ENCODE data around the gene ZSCAN1.

Gene ZSCAN1

GRCh38 chr19:58021541-58022282 is 12.1 kb upstream of the ZSCAN1 start:
- Mint-ChIP-seq H3K36me3 (ENCODE audit: low read depth) (peaks cover 17% of the 10 kb centered on the region), H3K4me1 (ENCODE audit: low read depth) (no peaks in the 10 kb centered on the region), H3K4me3 (no peak overlapping the region), H3K27ac (no peak overlapping the region), H3K9me3 (peaks cover 33% of the 10 kb centered on the region), H3K27me3 (peaks cover 10% of the 10 kb centered on the region)
- peak; percentile 38 for DNase-seq

- no peak for DNase-seq
- H3K9me3 Mint-ChIP-seq: peaks cover 28% of the 10 kb centered on the region
- no peaks in the 10 kb centered on the region for H3K4me1 Mint-ChIP-seq (ENCODE audit: low read depth)
- no peak overlapping the region for H3K27ac Mint-ChIP-seq
- H3K4me3 Mint-ChIP-seq: no peak overlapping the region
- H3K36me3 Mint-ChIP-seq (ENCODE audit: low read depth): peaks cover 13% of the 10 kb centered on the region
- H3K27me3 Mint-ChIP-seq: peaks cover 5% of the 10 kb centered on the region
These were observed 11.6 kb upstream of the ZSCAN1 start for GRCh38 chr19:58022283-58022660.

- no peak overlapping the region for H3K27ac Mint-ChIP-seq
- H3K27me3 Mint-ChIP-seq: no peaks in the 10 kb centered on the region
- peaks cover 32% of the 10 kb centered on the region for H3K9me3 Mint-ChIP-seq
- no peak for DNase-seq
- H3K4me3 Mint-ChIP-seq: no peak overlapping the region
- no peaks in the 10 kb centered on the region for H3K4me1 Mint-ChIP-seq (ENCODE audit: low read depth)
- peaks cover 14% of the 10 kb centered on the region for H3K36me3 Mint-ChIP-seq (ENCODE audit: low read depth)
These were observed 9.2 kb upstream of the ZSCAN1 start for GRCh38 chr19:58024661-58025060.

DNA sequence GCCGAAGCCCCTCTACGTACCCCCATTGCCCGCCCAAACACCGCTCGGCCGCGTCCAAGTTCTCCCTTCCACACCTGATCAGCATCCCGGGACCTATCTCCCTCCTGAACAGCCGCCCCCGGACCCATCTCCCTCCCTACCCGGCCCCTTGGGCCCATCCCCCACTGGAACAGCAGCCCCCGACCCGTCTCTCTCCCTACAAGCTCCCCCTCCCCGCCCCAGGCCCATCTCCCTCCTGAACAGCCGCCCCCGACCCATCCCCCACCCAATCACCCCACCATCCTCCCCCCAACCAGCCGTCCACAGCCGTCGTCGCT is 610 bp downstream of the ZSCAN1 start:
- H3K27ac Mint-ChIP-seq: no peak overlapping the region
- H3K4me1 Mint-ChIP-seq (ENCODE audit: low read depth): peaks cover 3% of the 10 kb centered on the region
- H3K9me3 Mint-ChIP-seq: peaks cover 34% of the 10 kb centered on the region
- DNase-seq: no peak
- H3K4me3 Mint-ChIP-seq: no peak overlapping the region
- peaks cover 23% of the 10 kb centered on the region for H3K36me3 Mint-ChIP-seq (ENCODE audit: low read depth)
- peaks cover 29% of the 10 kb centered on the region for H3K27me3 Mint-ChIP-seq

GRCh38 chr19:58035863-58036262 is 2.0 kb downstream of the ZSCAN1 start:
- Mint-ChIP-seq H3K27me3 (peaks cover 29% of the 10 kb centered on the region), H3K9me3 (peaks cover 36% of the 10 kb centered on the region), H3K4me3 (no peak overlapping the region), H3K4me1 (ENCODE audit: low read depth) (peaks cover 3% of the 10 kb centered on the region), H3K27ac (no peak overlapping the region), H3K36me3 (ENCODE audit: low read depth) (peaks cover 26% of the 10 kb centered on the region)
- no peak for DNase-seq

DNA sequence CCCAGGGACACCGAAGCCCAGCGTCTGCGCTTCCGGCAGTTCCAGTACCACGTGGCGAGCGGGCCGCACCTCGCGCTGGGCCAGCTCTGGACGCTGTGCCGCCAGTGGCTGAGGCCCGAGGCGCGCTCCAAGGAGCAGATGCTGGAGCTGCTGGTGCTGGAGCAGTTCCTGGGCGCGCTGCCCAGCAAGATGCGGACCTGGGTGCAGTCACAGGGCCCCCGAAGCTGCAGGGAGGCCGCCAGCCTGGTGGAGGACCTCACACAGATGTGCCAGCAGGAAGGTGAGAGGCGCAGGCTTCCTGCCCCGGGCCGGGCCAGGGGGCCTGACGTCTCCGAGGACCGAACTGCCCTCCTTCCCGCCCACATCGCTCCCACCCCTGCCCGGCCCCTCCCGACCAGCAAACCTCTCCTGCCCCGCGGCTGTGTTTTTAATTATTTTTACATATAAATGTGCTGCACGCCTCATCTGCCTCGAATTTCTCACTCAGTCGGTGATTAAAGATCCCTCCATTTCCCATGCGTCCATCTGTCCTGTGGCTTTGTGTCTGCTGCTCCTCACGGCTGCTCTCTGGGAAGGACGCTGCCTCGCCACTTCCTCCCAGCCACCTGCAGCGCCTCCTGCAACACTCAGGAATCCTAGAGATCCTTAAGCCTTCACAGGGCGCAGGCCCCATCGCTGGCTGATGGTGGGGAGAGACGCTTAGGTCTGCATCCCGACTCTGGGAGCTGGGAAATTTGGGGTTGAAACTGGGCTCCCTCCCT is 4.3 kb downstream of the ZSCAN1 start:
- no peak overlapping the region for H3K4me3 Mint-ChIP-seq
- peaks cover 20% of the 10 kb centered on the region for H3K27me3 Mint-ChIP-seq
- peaks cover 44% of the 10 kb centered on the region for H3K9me3 Mint-ChIP-seq
- peaks cover 3% of the 10 kb centered on the region for H3K4me1 Mint-ChIP-seq (ENCODE audit: low read depth)
- peaks cover 37% of the 10 kb centered on the region for H3K36me3 Mint-ChIP-seq (ENCODE audit: low read depth)
- H3K27ac Mint-ChIP-seq: no peak overlapping the region
- DNase-seq: no peak

DNA sequence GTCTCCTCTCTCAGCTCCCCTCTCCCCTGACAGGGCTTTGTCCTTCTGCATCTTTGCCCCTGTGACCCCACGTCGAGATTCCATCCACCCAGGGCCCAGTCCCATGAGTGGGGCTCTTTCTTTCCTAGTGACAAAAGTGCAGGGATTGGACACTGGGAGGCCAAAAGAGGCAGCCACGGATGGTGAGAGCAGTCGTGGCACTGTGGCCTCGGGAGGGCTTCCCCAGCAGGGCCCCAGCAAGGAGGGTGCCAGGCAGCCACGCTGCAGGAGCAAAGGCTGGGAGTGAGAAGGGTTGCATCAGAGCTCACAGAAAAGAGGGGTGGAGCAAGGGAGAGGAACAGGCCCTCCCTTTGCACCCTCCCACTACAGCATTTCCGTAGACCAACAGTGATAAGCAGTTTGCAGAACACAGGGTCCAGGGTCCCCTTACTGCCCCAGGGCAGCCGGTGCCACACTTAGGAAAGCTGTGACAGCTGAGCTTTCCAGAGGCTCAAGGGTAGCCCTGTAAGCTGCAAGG is 4.9 kb downstream of the ZSCAN1 start:
- Mint-ChIP-seq H3K27ac (no peak overlapping the region), H3K9me3 (peaks cover 49% of the 10 kb centered on the region), H3K27me3 (peaks cover 20% of the 10 kb centered on the region)

GRCh38 chr19:58040751-58041525 is 7.1 kb downstream of the ZSCAN1 start:
- Mint-ChIP-seq H3K27me3 (peaks cover 8% of the 10 kb centered on the region), H3K4me3 (no peak overlapping the region), H3K4me1 (ENCODE audit: low read depth) (no peaks in the 10 kb centered on the region), H3K9me3 (peaks cover 46% of the 10 kb centered on the region), H3K36me3 (ENCODE audit: low read depth) (peaks cover 27% of the 10 kb centered on the region), H3K27ac (no peak overlapping the region)
- DNase-seq: no peak

More for the DNA sequence above, 4.9 kb downstream of the ZSCAN1 start:
- Mint-ChIP-seq H3K36me3 (ENCODE audit: low read depth) (peaks cover 39% of the 10 kb centered on the region), H3K4me1 (ENCODE audit: low read depth) (peaks cover 3% of the 10 kb centered on the region), H3K4me3 (no peak overlapping the region)
- DNase-seq: no peak

DNA sequence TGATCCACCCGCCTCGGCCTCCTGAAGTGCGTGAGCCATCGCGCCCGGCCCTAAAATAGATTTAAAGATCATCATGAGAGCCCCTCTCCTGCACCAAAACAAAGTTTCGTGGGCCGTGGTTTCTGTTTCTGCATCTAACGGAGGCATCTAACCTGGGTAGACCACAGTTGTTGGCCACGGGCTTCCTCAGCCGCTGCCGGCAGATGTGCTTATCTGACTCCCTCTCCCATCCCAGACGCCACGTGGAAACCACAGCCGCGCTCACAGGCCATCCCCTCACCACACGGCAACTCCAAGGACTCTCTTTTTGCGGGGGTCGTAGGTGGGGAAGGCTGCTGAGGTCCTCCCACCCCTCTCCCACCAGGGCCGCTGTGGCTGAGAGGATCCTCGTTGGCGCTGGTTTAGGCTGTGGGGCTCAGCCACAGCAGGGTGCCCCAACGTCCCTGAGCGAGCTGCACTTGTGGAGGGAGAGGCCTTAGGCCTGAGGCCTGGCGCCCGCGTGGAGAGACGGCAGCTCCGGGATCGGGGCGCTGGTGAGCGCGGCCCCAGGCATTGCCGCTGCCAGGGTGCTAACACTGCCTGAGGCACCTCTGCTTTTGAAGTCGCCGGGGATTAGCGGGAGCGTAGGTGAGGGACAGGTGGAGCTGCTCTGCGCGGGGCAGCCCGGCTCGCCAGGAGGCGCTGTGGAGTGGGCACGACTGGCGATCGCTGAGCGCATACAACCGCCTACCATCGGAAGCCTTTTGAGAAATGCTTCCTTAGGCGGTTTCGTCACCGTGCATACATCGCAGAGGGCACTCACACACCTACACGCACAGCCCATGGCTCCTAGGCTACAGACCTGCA is 8.9 kb downstream of the ZSCAN1 start:
- Mint-ChIP-seq H3K36me3 (ENCODE audit: low read depth) (peaks cover 25% of the 10 kb centered on the region), H3K4me3 (no peak overlapping the region), H3K9me3 (peaks cover 48% of the 10 kb centered on the region), H3K4me1 (ENCODE audit: low read depth) (no peaks in the 10 kb centered on the region), H3K27ac (no peak overlapping the region), H3K27me3 (no peaks in the 10 kb centered on the region)
- DNase-seq: no peak

- no peaks in the 10 kb centered on the region for H3K4me1 Mint-ChIP-seq (ENCODE audit: low read depth)
- H3K27ac Mint-ChIP-seq: no peak overlapping the region
- H3K36me3 Mint-ChIP-seq (ENCODE audit: low read depth): peaks cover 25% of the 10 kb centered on the region
- peaks cover 48% of the 10 kb centered on the region for H3K9me3 Mint-ChIP-seq
- no peak for DNase-seq
- H3K27me3 Mint-ChIP-seq: no peaks in the 10 kb centered on the region
- H3K4me3 Mint-ChIP-seq: no peak overlapping the region
These were observed 10.6 kb downstream of the ZSCAN1 start for GRCh38 chr19:58044391-58044790.

DNA sequence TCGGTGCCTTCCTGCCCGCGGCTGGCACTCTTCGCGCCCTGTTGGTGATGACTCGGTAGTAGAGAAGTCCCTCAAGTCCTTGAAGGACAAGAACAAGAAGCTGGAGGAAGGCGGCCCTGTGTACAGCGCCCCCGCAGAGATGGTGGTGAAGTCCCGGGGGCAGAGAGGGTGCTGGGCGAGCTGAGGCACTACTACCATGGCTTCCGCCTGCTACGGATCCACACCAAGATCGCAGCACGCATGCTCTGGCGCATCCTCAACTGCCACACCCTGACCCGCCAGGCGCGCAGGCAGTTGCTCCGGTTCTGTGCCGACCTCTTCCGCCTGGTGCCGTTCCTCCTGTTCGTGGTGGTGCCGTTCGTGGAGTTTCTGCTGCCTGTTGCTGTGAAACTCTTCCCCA is 11.1 kb downstream of the ZSCAN1 start:
- Mint-ChIP-seq H3K27me3 (no peaks in the 10 kb centered on the region), H3K9me3 (peaks cover 53% of the 10 kb centered on the region), H3K27ac (no peak overlapping the region), H3K4me3 (no peak overlapping the region), H3K36me3 (ENCODE audit: low read depth) (peaks cover 27% of the 10 kb centered on the region), H3K4me1 (ENCODE audit: low read depth) (no peaks in the 10 kb centered on the region)
- no peak for DNase-seq

GRCh38 chr19:58045411-58046050 is 11.7 kb downstream of the ZSCAN1 start:
- Mint-ChIP-seq H3K36me3 (ENCODE audit: low read depth) (peaks cover 27% of the 10 kb centered on the region), H3K27me3 (no peaks in the 10 kb centered on the region), H3K9me3 (peaks cover 54% of the 10 kb centered on the region), H3K4me3 (no peak overlapping the region), H3K27ac (no peak overlapping the region), H3K4me1 (ENCODE audit: low read depth) (no peaks in the 10 kb centered on the region)
- DNase-seq: no peak

DNA sequence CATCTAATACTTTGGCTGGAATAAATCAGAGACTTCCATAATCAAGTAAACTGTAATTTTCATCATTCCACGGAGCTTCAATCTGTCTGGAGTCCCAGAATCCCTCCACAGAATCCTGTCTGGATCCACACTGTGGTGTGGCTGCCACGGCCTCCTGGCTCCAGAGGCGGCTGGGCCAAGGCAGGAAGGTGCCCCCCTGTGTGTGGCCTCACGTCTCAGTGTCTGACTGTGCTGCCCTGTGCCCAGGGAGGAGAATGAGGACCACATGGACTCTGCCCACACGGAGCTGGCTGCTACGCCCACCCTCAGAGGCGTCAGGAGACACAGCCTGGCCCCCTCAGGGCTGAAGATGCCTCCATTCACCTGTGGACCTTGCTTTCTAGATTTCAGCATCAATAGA is 13.0 kb downstream of the ZSCAN1 start:
- H3K27ac Mint-ChIP-seq: no peak overlapping the region
- peaks cover 54% of the 10 kb centered on the region for H3K9me3 Mint-ChIP-seq
- no peaks in the 10 kb centered on the region for H3K4me1 Mint-ChIP-seq (ENCODE audit: low read depth)
- H3K27me3 Mint-ChIP-seq: no peaks in the 10 kb centered on the region
- H3K36me3 Mint-ChIP-seq (ENCODE audit: low read depth): peaks cover 23% of the 10 kb centered on the region
- DNase-seq: no peak
- H3K4me3 Mint-ChIP-seq: no peak overlapping the region
